ENCODE data around the gene GALNT8.

GALNT8 gene

GRCh38 chr12:4775936-4776335 is 55.7 kb downstream of the GALNT8 start:
- Histone ChIP-seq H3K4me3 (replicated peaks; ENCODE audit: insufficient read depth, low read length) (no peak overlapping the region), H3K27me3 (ENCODE audit: insufficient read depth, poor library complexity, severe bottlenecking) (peaks cover 3% of the 10 kb centered on the region), H3K27ac (replicated peaks) (no peak overlapping the region)
- DNase-seq (ENCODE audit: low read depth in 1 of 2, low spot score in 1 of 2), result no peak
- no peak for TF ChIP-seq GABPA (IDR thresholded peaks at IDR 0.05; ENCODE audit: low read depth)
- TF ChIP-seq, protein P1, sequence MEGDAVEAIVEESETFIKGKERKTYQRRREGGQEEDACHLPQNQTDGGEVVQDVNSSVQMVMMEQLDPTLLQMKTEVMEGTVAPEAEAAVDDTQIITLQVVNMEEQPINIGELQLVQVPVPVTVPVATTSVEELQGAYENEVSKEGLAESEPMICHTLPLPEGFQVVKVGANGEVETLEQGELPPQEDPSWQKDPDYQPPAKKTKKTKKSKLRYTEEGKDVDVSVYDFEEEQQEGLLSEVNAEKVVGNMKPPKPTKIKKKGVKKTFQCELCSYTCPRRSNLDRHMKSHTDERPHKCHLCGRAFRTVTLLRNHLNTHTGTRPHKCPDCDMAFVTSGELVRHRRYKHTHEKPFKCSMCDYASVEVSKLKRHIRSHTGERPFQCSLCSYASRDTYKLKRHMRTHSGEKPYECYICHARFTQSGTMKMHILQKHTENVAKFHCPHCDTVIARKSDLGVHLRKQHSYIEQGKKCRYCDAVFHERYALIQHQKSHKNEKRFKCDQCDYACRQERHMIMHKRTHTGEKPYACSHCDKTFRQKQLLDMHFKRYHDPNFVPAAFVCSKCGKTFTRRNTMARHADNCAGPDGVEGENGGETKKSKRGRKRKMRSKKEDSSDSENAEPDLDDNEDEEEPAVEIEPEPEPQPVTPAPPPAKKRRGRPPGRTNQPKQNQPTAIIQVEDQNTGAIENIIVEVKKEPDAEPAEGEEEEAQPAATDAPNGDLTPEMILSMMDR (IDR thresholded peaks at IDR 0.05; ENCODE audit: insufficient read depth, low read length), result no peak
- no peak for TF ChIP-seq SPI1 (IDR thresholded peaks at IDR 0.05; ENCODE audit: borderline replicate concordance, low read depth)
- TF ChIP-seq, protein P2, sequence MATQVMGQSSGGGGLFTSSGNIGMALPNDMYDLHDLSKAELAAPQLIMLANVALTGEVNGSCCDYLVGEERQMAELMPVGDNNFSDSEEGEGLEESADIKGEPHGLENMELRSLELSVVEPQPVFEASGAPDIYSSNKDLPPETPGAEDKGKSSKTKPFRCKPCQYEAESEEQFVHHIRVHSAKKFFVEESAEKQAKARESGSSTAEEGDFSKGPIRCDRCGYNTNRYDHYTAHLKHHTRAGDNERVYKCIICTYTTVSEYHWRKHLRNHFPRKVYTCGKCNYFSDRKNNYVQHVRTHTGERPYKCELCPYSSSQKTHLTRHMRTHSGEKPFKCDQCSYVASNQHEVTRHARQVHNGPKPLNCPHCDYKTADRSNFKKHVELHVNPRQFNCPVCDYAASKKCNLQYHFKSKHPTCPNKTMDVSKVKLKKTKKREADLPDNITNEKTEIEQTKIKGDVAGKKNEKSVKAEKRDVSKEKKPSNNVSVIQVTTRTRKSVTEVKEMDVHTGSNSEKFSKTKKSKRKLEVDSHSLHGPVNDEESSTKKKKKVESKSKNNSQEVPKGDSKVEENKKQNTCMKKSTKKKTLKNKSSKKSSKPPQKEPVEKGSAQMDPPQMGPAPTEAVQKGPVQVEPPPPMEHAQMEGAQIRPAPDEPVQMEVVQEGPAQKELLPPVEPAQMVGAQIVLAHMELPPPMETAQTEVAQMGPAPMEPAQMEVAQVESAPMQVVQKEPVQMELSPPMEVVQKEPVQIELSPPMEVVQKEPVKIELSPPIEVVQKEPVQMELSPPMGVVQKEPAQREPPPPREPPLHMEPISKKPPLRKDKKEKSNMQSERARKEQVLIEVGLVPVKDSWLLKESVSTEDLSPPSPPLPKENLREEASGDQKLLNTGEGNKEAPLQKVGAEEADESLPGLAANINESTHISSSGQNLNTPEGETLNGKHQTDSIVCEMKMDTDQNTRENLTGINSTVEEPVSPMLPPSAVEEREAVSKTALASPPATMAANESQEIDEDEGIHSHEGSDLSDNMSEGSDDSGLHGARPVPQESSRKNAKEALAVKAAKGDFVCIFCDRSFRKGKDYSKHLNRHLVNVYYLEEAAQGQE (IDR thresholded peaks at IDR 0.05; ENCODE audit: insufficient replicate concordance, low read depth), result no peak
- TF ChIP-seq POLR2AphosphoS5 (IDR thresholded peaks at IDR 0.05; ENCODE audit: low read depth), result no peak

DNA sequence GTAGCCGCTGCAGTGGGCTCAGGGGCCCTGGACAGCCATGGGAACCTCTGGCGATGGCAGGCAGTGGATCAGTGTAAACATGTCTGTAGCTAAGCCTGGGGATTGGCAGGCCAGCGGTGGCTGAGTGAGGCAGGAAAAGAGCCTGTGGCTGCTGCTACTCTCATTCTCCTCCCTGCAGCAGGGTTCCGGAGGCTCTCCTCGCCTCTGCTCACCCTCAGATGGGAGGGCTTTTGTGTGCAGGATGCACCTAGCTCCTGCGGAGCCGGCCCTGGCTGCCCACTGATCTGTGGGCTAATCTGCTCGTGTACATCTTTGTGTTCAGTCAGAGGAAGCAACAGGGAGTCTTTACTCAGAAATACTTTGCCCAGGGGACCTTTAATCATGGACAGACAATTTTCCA is 59.5 kb downstream of the GALNT8 start:
- TF ChIP-seq, protein P2 (IDR thresholded peaks at IDR 0.05; ENCODE audit: insufficient replicate concordance, low read depth), result no peak
- TF ChIP-seq SPI1 (IDR thresholded peaks at IDR 0.05; ENCODE audit: borderline replicate concordance, low read depth), result no peak
- Histone ChIP-seq H3K27me3 (ENCODE audit: insufficient read depth, poor library complexity, severe bottlenecking) (no peaks in the 10 kb centered on the region), H3K27ac (replicated peaks) (no peak overlapping the region), H3K4me3 (replicated peaks; ENCODE audit: insufficient read depth, low read length) (no peak overlapping the region)
- no peak for DNase-seq (ENCODE audit: low read depth in 1 of 2, low spot score in 1 of 2)

GRCh38 chr12:4780641-4781611 is 60.7 kb downstream of the GALNT8 start:
- H3K27ac ChIP-seq (replicated peaks), result no peak overlapping the region
- TF ChIP-seq, protein P1 (IDR thresholded peaks at IDR 0.05; ENCODE audit: insufficient read depth, low read length), result no peak
- TF ChIP-seq POLR2AphosphoS5 (IDR thresholded peaks at IDR 0.05; ENCODE audit: low read depth) (no peak), GABPA (IDR thresholded peaks at IDR 0.05; ENCODE audit: low read depth) (no peak), SPI1 (IDR thresholded peaks at IDR 0.05; ENCODE audit: borderline replicate concordance, low read depth) (no peak)
- TF ChIP-seq, protein P2 (IDR thresholded peaks at IDR 0.05; ENCODE audit: insufficient replicate concordance, low read depth), result no peak
- no peak overlapping the region for H3K4me3 ChIP-seq (replicated peaks; ENCODE audit: insufficient read depth, low read length)
- peaks cover 2% of the 10 kb centered on the region for H3K27me3 ChIP-seq (ENCODE audit: insufficient read depth, poor library complexity, severe bottlenecking)
- DNase-seq (ENCODE audit: low read depth in 1 of 2, low spot score in 1 of 2), result no peak

Data from HL-60 (cell line).